H1 (cell line): ENCODE measurements around the gene SLC17A6. TPM values are rescaled to one million over a fixed set of nuclear protein-coding genes. Genes with fewer than 3 reads are reported as not detected.

Experiments used
- CTCF ChIA-PET: fragments of 300-600 bp; sonication (Branson Sonifier 250); formaldehyde crosslinking; loops from one replicate; lab custom pipeline; 2021; ENCODE audit not compliant: partially characterized antibody; lab: Charles Lee
- POLR2A ChIA-PET: fragments of 300-600 bp; sonication (Branson Sonifier 250); formaldehyde crosslinking; loops from one replicate; lab custom pipeline; 2021; ENCODE audit warnings: inconsistent platforms; ENCODE audit not compliant: partially characterized antibody; lab: Charles Lee
- DNase-seq, 2 experiments: peaks; one replicate each; pipeline versions ENCODE4 v3.0.0 to v3.0.0-alpha.2; 2010 to 2022; ENCODE audit warnings: low spot score in 2 of 2, low read depth in 1 of 2, mixed read lengths in 1 of 2
- FAIRE-seq: peaks from 2 replicates; lab custom pipeline; 2011; peaks lifted over from hg19 to GRCh38; lab: Jason Lieb, UNC
- H2AFZ ChIP-seq: 2 replicates; pipeline ENCODE4 v1.8.1; 2012; ENCODE audit warnings: low read length, inconsistent platforms
- H2AK5ac ChIP-seq: 2 replicates; pipeline ENCODE4 v1.6.1; 2013; ENCODE audit warnings: low read depth, low read length
- H2BK120ac ChIP-seq: replicated peaks from 2 replicates; pipeline ENCODE3; 2013; ENCODE audit warnings: low read depth, low read length, inconsistent platforms
- H2BK12ac ChIP-seq: 2 replicates; pipeline ENCODE4 v1.6.1; 2013; ENCODE audit warnings: low read depth, low read length
- H2BK15ac ChIP-seq: 2 replicates; pipeline ENCODE4 v1.6.1; 2013; ENCODE audit warnings: low read length
- H2BK20ac ChIP-seq: 2 replicates; pipeline ENCODE4 v1.6.1; 2013; ENCODE audit warnings: low read length
- H2BK5ac ChIP-seq: 2 replicates; pipeline ENCODE4 v1.6.1; 2013; ENCODE audit warnings: low read depth, low read length
- H3K14ac ChIP-seq: 2 replicates; pipeline ENCODE4 v1.6.1; 2013; ENCODE audit warnings: inconsistent platforms; ENCODE audit not compliant: insufficient read length
- H3K18ac ChIP-seq: 2 replicates; pipeline ENCODE4 v1.6.1; 2013; ENCODE audit warnings: low read length; ENCODE audit errors: extremely low read depth
- H3K23ac ChIP-seq: 2 replicates; pipeline ENCODE4 v1.6.1; 2013; ENCODE audit warnings: inconsistent platforms; ENCODE audit not compliant: insufficient read length
- H3K23me2 ChIP-seq: 2 replicates; pipeline ENCODE4 v1.6.1; 2013; ENCODE audit warnings: low read depth, low read length
- H3K27ac ChIP-seq: 2 replicates; pipeline ENCODE4 v1.6.1; 2011; ENCODE audit warnings: low read depth, low read length, inconsistent platforms
- H3K27me3 ChIP-seq, 4 experiments: replicated peaks in 1 of 4; 1 replicate in 1 of 4; 2 replicates in 3 of 4; pipeline versions ENCODE4 v1.6.1 to v1.8.1; 2011 to 2013; ENCODE audit warnings: low read length in 3 of 4, mild to moderate bottlenecking in 3 of 4, inconsistent platforms in 2 of 4, mixed read lengths in 2 of 4, moderate library complexity in 1 of 4; ENCODE audit not compliant: control insufficient read depth in 3 of 4, insufficient read depth in 3 of 4; ENCODE audit errors: extremely low read depth in 1 of 4
- H3K36me3 ChIP-seq, 4 experiments: 2 replicates each; pipeline versions ENCODE4 v1.6.1 to v1.8.1; 2011 to 2013; ENCODE audit warnings: mild to moderate bottlenecking in 4 of 4, low read length in 3 of 4, moderate library complexity in 2 of 4, control low read depth in 1 of 4, inconsistent platforms in 1 of 4; ENCODE audit not compliant: insufficient read depth in 4 of 4, control insufficient read depth in 2 of 4
- H3K4ac ChIP-seq: replicated peaks from 2 replicates; pipeline ENCODE3; 2013; ENCODE audit warnings: low read length, low read depth, mixed read lengths, inconsistent platforms; ENCODE audit not compliant: insufficient read length
- H3K4me1 ChIP-seq, 4 experiments: replicated peaks in 1 of 4; 1 replicate in 1 of 4; 2 replicates in 3 of 4; pipeline versions ENCODE4 v1.6.1 to v1.8.1; 2011 to 2013; ENCODE audit warnings: low read length in 3 of 4, inconsistent platforms in 2 of 4, mixed read lengths in 1 of 4; ENCODE audit not compliant: insufficient read depth in 4 of 4, control insufficient read depth in 3 of 4
- H3K4me2 ChIP-seq, 2 experiments: 2 replicates each; pipeline versions ENCODE4 v1.6.1 to v1.8.1; 2011 to 2013; ENCODE audit warnings: low read depth in 2 of 2, low read length in 2 of 2, control low read depth in 1 of 2, inconsistent platforms in 1 of 2, mild to moderate bottlenecking in 1 of 2; ENCODE audit not compliant: insufficient read depth in 1 of 2
- H3K4me3 ChIP-seq, 4 experiments: fragments of 200-600, 300-600 bp in 1 of 4; sonication (generic), shearing (Covaris generic), sonication (Bioruptor Twin) in 1 of 4; 2 replicates each; pipeline versions ENCODE4 v1.5.1 to v1.8.1; 2011 to 2016; ENCODE audit warnings: low read length in 4 of 4, low read depth in 3 of 4, control low read depth in 2 of 4, inconsistent platforms in 2 of 4, mild to moderate bottlenecking in 2 of 4, mixed read lengths in 1 of 4, moderate library complexity in 1 of 4; ENCODE audit not compliant: insufficient read depth in 2 of 4; ENCODE audit errors: extremely low read depth in 1 of 4
- H3K56ac ChIP-seq: replicated peaks from 2 replicates; pipeline ENCODE3; 2013; ENCODE audit warnings: low read depth, mild to moderate bottlenecking, mixed read lengths, low read length, inconsistent platforms; ENCODE audit not compliant: insufficient read length
- H3K79me1 ChIP-seq: 2 replicates; pipeline ENCODE4 v1.6.1; 2013; ENCODE audit warnings: low read depth, low read length, control low read depth
- H3K79me2 ChIP-seq, 2 experiments: 2 replicates each; pipeline versions ENCODE4 v1.6.1 to v1.8.1; 2012 to 2013; ENCODE audit warnings: low read length in 2 of 2, mild to moderate bottlenecking in 2 of 2, inconsistent platforms in 1 of 2; ENCODE audit not compliant: insufficient read depth in 2 of 2, control insufficient read depth in 1 of 2
- H3K9ac ChIP-seq, 4 experiments: replicated peaks in 1 of 4; 1 replicate in 1 of 4; 2 replicates in 3 of 4; pipeline versions ENCODE4 v1.6.1 to v1.8.1; 2011 to 2013; ENCODE audit warnings: low read depth in 3 of 4, low read length in 3 of 4, control low read depth in 2 of 4, mild to moderate bottlenecking in 2 of 4, moderate library complexity in 2 of 4, inconsistent platforms in 1 of 4; ENCODE audit errors: extremely low read depth in 1 of 4
- H3K9me3 ChIP-seq, 2 experiments: 2 replicates each; pipeline versions ENCODE4 v1.6.1 to v1.8.1; 2012 to 2013; ENCODE audit warnings: mild to moderate bottlenecking in 2 of 2, moderate library complexity in 2 of 2, control low read depth in 1 of 2, inconsistent platforms in 1 of 2, low read depth in 1 of 2, low read length in 1 of 2, mixed read lengths in 1 of 2; ENCODE audit not compliant: insufficient read depth in 2 of 2
- H4K20me1 ChIP-seq, 2 experiments: replicated peaks in 1 of 2; 2 replicates each; pipeline versions ENCODE3 to v1.8.1; 2011 to 2013; ENCODE audit warnings: inconsistent platforms in 2 of 2, low read length in 2 of 2, mild to moderate bottlenecking in 1 of 2; ENCODE audit not compliant: insufficient read depth in 2 of 2, control insufficient read depth in 1 of 2
- H4K5ac ChIP-seq: 2 replicates; pipeline ENCODE4 v1.6.1; 2013; ENCODE audit warnings: low read length, low read depth, mixed read lengths, inconsistent platforms; ENCODE audit not compliant: insufficient read length
- H4K8ac ChIP-seq: 2 replicates; pipeline ENCODE4 v1.8.0; 2013; ENCODE audit warnings: mild to moderate bottlenecking, moderate library complexity, low read length, inconsistent platforms; ENCODE audit not compliant: insufficient read depth; ENCODE audit errors: extremely low read depth
- H4K91ac ChIP-seq: replicated peaks from 2 replicates; pipeline ENCODE3; 2013; ENCODE audit warnings: low read length, mixed read lengths, inconsistent platforms; ENCODE audit not compliant: insufficient read length
- CREB1 ChIP-seq: IDR thresholded peaks from 2 replicates; pipeline ENCODE4 v1.6.1; 2012; ENCODE audit warnings: inconsistent platforms
- EZH2 ChIP-seq: fragments of 200-600 bp; sonication (generic); IDR thresholded peaks from 2 replicates; pipeline ENCODE4 v1.7.1; 2012; ENCODE audit warnings: low read depth, mild to moderate bottlenecking, moderate library complexity, low read length, inconsistent platforms; ENCODE audit not compliant: severe bottlenecking
- SRF ChIP-seq: IDR thresholded peaks from 2 replicates; pipeline ENCODE4 v1.6.1; 2011; ENCODE audit warnings: mild to moderate bottlenecking, low read depth, low read length, moderate library complexity
- TAF1 ChIP-seq: IDR thresholded peaks from 2 replicates; pipeline ENCODE4 v1.6.1; 2011; ENCODE audit warnings: mild to moderate bottlenecking, low read depth, low read length
- ZNF274 ChIP-seq: IDR thresholded peaks from 2 replicates; pipeline ENCODE4 v1.7.0; 2012; ENCODE audit warnings: low read length, borderline replicate concordance; ENCODE audit errors: extremely low read depth
- WGBS, 2 experiments: shearing (Covaris generic) in 1 of 2; methylation state at CpG; one replicate each; pipeline versions ENCODE4 v1.1.6 to v1.1.7; 2013 to 2015; ENCODE audit warnings: low lambda C conversion rate in 2 of 2, mixed read lengths in 2 of 2, inconsistent platforms in 1 of 2, low coverage in 1 of 2, missing lambda C conversion rate in 1 of 2; ENCODE audit not compliant: insufficient replicate concordance in 2 of 2, insufficient coverage in 1 of 2, insufficient read length in 1 of 2; ENCODE audit errors: extremely low coverage in 1 of 2, missing lambda C conversion rate in 1 of 2; 5-methylcytosine and 5-hydroxymethylcytosine counted together
- polyA plus RNA-seq, 7 experiments: library from polyadenylated mRNA; depleted of rRNA in 3 of 7; stranded (reverse) in 5 of 7; unstranded in 2 of 7; fragments of >200 nt in 5 of 7; fragments of 200-250 nt in 2 of 7; gene quantifications; 1 replicate in 5 of 7; 2 replicates in 1 of 7; 4 replicates in 1 of 7; pipeline versions ENCODE4 v1.2.1 to v1.2.3, GENCODE V29; 2011 to 2013; ENCODE audit warnings: missing spikeins in 2 of 7, mixed read lengths in 2 of 7
- total RNA-seq: library from RNA; stranded (reverse); fragmentation: NEBNext Ultra II Directional; extraction: Animal tissue kit (Norgen Biotek cat#: 25700); gene quantifications from 2 replicates; pipeline ENCODE4 v1.2.1, GENCODE V29; 2021

SLC17A6 gene
- total and polyA plus RNA-seq, 2 of the 8 experiments (the other 6 are each of a cell fraction or from before 2014, with no cell fraction given), result 0.24 to 1.6 TPM

GRCh38 chr11:22340235-22340634 lies 2.1 kb downstream of the SLC17A6 start:
- H3K23ac ChIP-seq, result no peak overlapping the region
- no peak overlapping the region for H3K18ac ChIP-seq
- H2BK12ac ChIP-seq, result no peak overlapping the region
- H3K79me2 ChIP-seq, result no peaks in the 10 kb centered on the region
- no peak overlapping the region for H2BK5ac ChIP-seq
- peak overlapping the region; percentile 29 to 58 (median 42); a peak in 5 of 8 replicates for H3K4me3 ChIP-seq
- no peak overlapping the region for H4K91ac ChIP-seq
- no peak overlapping the region for H2BK20ac ChIP-seq
- H3K36me3 ChIP-seq, result no peaks in the 10 kb centered on the region
- H3K4me2 ChIP-seq, result peak overlapping the region; percentile 75 to 97
- H3K14ac ChIP-seq, result no peak overlapping the region
- H4K20me1 ChIP-seq, result no peaks in the 10 kb centered on the region
- no peak overlapping the region for H4K5ac ChIP-seq
- peaks cover 34% of the 10 kb centered on the region for H3K23me2 ChIP-seq
- ChIA-PET CTCF (interaction anchor here (0.8 to 1.5 kb wide), 6 partner anchors 9 to 199 kb away, joined by 3 read pairs; no protein-coding TSS in a partner anchor), POLR2A (interaction anchor here (0.6 to 1.4 kb wide), 4 partner anchors 19 to 188 kb away, joined by 3 read pairs; no protein-coding TSS in a partner anchor)
- no peak overlapping the region for H4K8ac ChIP-seq
- H3K56ac ChIP-seq, result no peak overlapping the region
- 26% methylated on average over 6 of the region's 6 CpGs; no CpG with 5 or more reads in 1 of the 2 experiments for WGBS, 2 experiments
- H2BK120ac ChIP-seq, result no peak overlapping the region
- no peak overlapping the region for H3K27ac ChIP-seq
- no peak overlapping the region for H3K4ac ChIP-seq
- no peaks in the 10 kb centered on the region for H3K9me3 ChIP-seq
- no peak overlapping the region for H2BK15ac ChIP-seq
- no peak overlapping the region for H2AK5ac ChIP-seq
- peaks cover 8 to 50% (median 31%) of the 10 kb centered on the region in 4 experiments; a peak in 6 of 7 replicates for H3K27me3 ChIP-seq
- no peaks in the 10 kb centered on the region for H3K79me1 ChIP-seq
- no peak overlapping the region for H2AFZ ChIP-seq
- FAIRE-seq (no peak), DNase-seq (no peak)
- H3K9ac ChIP-seq, result no peak overlapping the region; a peak in 1 of 7 replicates
- peaks cover 14 to 26% (median 21%) of the 10 kb centered on the region in 4 experiments for H3K4me1 ChIP-seq
- no peak for TF ChIP-seq TAF1
- TF ChIP-seq CREB1, result no peak
- TF ChIP-seq SRF, result no peak
- no peak for TF ChIP-seq ZNF274
- peak; percentile 47 for TF ChIP-seq EZH2
